Measurements from ENCODE around the gene GIT2. TPM values are rescaled to one million over a fixed set of nuclear protein-coding genes. Genes with fewer than 3 reads are reported as not detected.
A peak's percentile ranks its signal among the peaks of the same experiment; 100 is the strongest.

GIT2 gene
- total and polyA plus RNA-seq, 2 of the 13 experiments (the other 11 are each of a cell fraction or from before 2014, with no cell fraction given) = 18.4 to 19.8 TPM

DNA sequence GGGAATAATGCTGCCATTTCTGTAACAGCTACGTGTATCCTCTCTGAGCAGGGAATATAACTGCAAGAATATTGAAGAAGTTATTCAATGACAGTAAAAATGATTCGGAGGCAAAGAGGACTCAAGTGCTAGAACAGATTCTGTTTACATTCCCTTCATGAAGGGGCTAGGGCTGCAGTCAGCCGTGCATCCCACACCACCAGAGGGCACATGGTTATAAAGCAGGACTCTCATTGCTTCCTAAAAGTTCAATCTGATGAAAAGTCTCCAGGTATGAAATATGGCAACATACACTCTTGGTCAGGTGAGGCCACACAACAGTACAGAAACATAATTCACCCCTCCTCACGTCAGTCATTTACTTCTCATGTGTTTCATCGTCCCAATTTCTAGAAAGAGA is 62.1 kb downstream of the GIT2 start:
- Histone ChIP-seq H3K36me3 (replicated peaks in 1 of 2; ENCODE audit: control insufficient read depth in 1 of 2, insufficient read depth in 2 of 2, low read length in 2 of 2) (peaks cover 14 to 54% of the 10 kb centered on the region in 2 experiments), H3K4me1 (ENCODE audit: insufficient read depth, low read length) (peaks cover 32% of the 10 kb centered on the region), H3K4me3 (replicated peaks in 1 of 3; ENCODE audit: insufficient read depth in 1 of 3, low read depth in 2 of 3, low read length in 3 of 3) (no peak overlapping the region), H3K27ac (ENCODE audit: extremely low read length, insufficient read depth, low read length) (no peak overlapping the region), H3K9ac (ENCODE audit: insufficient read depth, low read depth, low read length) (no peak overlapping the region), H2AFZ (ENCODE audit: low read length) (no peak overlapping the region), H3K27me3 (ENCODE audit: control insufficient read depth in 1 of 2, insufficient read depth in 2 of 2, low read length in 2 of 2) (no peaks in the 10 kb centered on the region), H3K9me3 (ENCODE audit: low read length) (no peaks in the 10 kb centered on the region), H4K20me1 (ENCODE audit: insufficient read depth, low read length) (no peaks in the 10 kb centered on the region), H3K79me2 (ENCODE audit: insufficient read depth, low read length) (no peaks in the 10 kb centered on the region), H3K4me2 (ENCODE audit: low read depth, low read length) (no peak overlapping the region)
- in situ Hi-C loops (cut with HindIII; ENCODE audit: extremely low pct_ligation_motif_present, low pct_unique_long_range_greater_than_20kb) = no loop called here
- intact Hi-C loops (cut with micrococcal nuclease; ENCODE audit: unreplicated experiment) = no loop called here
- POLR2A ChIA-PET = no interaction called here
- 73% methylated on average over 5 of the region's 5 CpGs for WGBS (ENCODE audit: low lambda C conversion rate)
- no peak for DNase-seq (ENCODE audit: low spot score)
- ATAC-seq = peak; percentile 74
- CTCF ChIA-PET (ENCODE audit: low intra/inter-chr PET ratio, low total read pairs) = no interaction called here
- no TSS peak for BruUV-seq (replicated peaks)
- FAIRE-seq = peak; percentile 78
- TF ChIP-seq SIX4 (CRISPR knock-in tag; IDR thresholded peaks at IDR 0.05) (no peak), ZNF343 (CRISPR knock-in tag; IDR thresholded peaks at IDR 0.05) (no peak), SP4 (CRISPR knock-in tag; IDR thresholded peaks at IDR 0.05) (no peak), SSRP1 (CRISPR knock-in tag; IDR thresholded peaks at IDR 0.05) (no peak), ZNF33B (CRISPR knock-in tag; IDR thresholded peaks at IDR 0.05) (no peak), ADNP (CRISPR knock-in tag; IDR thresholded peaks at IDR 0.05) (no peak), NFYC (CRISPR knock-in tag; IDR thresholded peaks at IDR 0.05) (no peak), RFX5 (IDR thresholded peaks at IDR 0.05; ENCODE audit: low read depth, low read length) (no peak), ZNF660 (CRISPR knock-in tag; IDR thresholded peaks at IDR 0.05; ENCODE audit: borderline replicate concordance, low read depth) (no peak), PAWR (CRISPR knock-in tag; IDR thresholded peaks at IDR 0.05; ENCODE audit: borderline replicate concordance) (no peak), NFE2L1 (CRISPR knock-in tag; IDR thresholded peaks at IDR 0.05; ENCODE audit: borderline replicate concordance) (no peak), SMARCC2 (IDR thresholded peaks at IDR 0.05) (no peak), AGO1 (IDR thresholded peaks at IDR 0.05; ENCODE audit: low read depth, low read length, poor library complexity, severe bottlenecking) (no peak), RELA (CRISPR knock-in tag; IDR thresholded peaks at IDR 0.05) (no peak), RAD21 (CRISPR knock-in tag; IDR thresholded peaks at IDR 0.05) (peak; percentile 58; the same call in 1 of the 2 replicates), SP2 (CRISPR knock-in tag; IDR thresholded peaks at IDR 0.05) (no peak), SKI (IDR thresholded peaks at IDR 0.05; ENCODE audit: partially characterized antibody) (no peak), SMC3 (IDR thresholded peaks at IDR 0.05; ENCODE audit: low read length) (peak; percentile 60; the same call in 1 of the 2 replicates), SOX13 (IDR thresholded peaks at IDR 0.05) (no peak), SOX13 (CRISPR knock-in tag; conservative IDR thresholded peaks at IDR 0.05 in 1 of 2, IDR thresholded peaks at IDR 0.05 in 1 of 2) (no peak)
- TF ChIP-seq, protein P1, sequence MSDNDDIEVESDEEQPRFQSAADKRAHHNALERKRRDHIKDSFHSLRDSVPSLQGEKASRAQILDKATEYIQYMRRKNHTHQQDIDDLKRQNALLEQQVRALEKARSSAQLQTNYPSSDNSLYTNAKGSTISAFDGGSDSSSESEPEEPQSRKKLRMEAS (IDR thresholded peaks at IDR 0.05) = no peak
- TF ChIP-seq, protein P2, sequence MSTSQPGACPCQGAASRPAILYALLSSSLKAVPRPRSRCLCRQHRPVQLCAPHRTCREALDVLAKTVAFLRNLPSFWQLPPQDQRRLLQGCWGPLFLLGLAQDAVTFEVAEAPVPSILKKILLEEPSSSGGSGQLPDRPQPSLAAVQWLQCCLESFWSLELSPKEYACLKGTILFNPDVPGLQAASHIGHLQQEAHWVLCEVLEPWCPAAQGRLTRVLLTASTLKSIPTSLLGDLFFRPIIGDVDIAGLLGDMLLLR (CRISPR knock-in tag; IDR thresholded peaks at IDR 0.05) = no peak
- TF ChIP-seq, protein P3, sequence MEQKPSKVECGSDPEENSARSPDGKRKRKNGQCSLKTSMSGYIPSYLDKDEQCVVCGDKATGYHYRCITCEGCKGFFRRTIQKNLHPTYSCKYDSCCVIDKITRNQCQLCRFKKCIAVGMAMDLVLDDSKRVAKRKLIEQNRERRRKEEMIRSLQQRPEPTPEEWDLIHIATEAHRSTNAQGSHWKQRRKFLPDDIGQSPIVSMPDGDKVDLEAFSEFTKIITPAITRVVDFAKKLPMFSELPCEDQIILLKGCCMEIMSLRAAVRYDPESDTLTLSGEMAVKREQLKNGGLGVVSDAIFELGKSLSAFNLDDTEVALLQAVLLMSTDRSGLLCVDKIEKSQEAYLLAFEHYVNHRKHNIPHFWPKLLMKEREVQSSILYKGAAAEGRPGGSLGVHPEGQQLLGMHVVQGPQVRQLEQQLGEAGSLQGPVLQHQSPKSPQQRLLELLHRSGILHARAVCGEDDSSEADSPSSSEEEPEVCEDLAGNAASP (CRISPR knock-in tag; IDR thresholded peaks at IDR 0.05; ENCODE audit: borderline replicate concordance) = no peak
- TF ChIP-seq, protein P4, sequence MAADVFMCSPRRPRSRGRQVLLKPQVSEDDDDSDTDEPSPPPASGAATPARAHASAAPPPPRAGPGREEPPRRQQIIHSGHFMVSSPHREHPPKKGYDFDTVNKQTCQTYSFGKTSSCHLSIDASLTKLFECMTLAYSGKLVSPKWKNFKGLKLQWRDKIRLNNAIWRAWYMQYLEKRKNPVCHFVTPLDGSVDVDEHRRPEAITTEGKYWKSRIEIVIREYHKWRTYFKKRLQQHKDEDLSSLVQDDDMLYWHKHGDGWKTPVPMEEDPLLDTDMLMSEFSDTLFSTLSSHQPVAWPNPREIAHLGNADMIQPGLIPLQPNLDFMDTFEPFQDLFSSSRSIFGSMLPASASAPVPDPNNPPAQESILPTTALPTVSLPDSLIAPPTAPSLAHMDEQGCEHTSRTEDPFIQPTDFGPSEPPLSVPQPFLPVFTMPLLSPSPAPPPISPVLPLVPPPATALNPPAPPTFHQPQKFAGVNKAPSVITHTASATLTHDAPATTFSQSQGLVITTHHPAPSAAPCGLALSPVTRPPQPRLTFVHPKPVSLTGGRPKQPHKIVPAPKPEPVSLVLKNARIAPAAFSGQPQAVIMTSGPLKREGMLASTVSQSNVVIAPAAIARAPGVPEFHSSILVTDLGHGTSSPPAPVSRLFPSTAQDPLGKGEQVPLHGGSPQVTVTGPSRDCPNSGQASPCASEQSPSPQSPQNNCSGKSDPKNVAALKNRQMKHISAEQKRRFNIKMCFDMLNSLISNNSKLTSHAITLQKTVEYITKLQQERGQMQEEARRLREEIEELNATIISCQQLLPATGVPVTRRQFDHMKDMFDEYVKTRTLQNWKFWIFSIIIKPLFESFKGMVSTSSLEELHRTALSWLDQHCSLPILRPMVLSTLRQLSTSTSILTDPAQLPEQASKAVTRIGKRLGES (CRISPR knock-in tag; IDR thresholded peaks at IDR 0.05; ENCODE audit: borderline replicate concordance) = no peak

All from HepG2 (cell line).